HEK293T (cell line): Measurements from ENCODE around the gene VPS45.

ENCODE experiments used
- CTCF ChIA-PET: fragments of 350-600 bp; formaldehyde crosslinking; extraction: SDS; loops from one replicate; lab custom pipeline; 2021; ENCODE audit warnings: antibody characterized with exemption, inconsistent platforms; lab: Yijun Ruan, JAX
- POLR2A ChIA-PET: fragments of 350-600 bp; formaldehyde crosslinking; extraction: SDS; loops from one replicate; lab custom pipeline; 2020; ENCODE audit warnings: antibody characterized with exemption, inconsistent platforms; lab: Yijun Ruan, JAX
- DNase-seq: peaks from one replicate; pipeline ENCODE4 v3.0.0; 2012; ENCODE audit warnings: mixed read lengths; ENCODE audit errors: extremely low spot score
- ARNT ChIP-seq: fragments of 450-650 bp; IDR thresholded peaks from 2 replicates; pipeline ENCODE4 v1.6.1; 2017; ENCODE audit warnings: mild to moderate bottlenecking
- BHLHE40 ChIP-seq: fragments of 450-650 bp; IDR thresholded peaks from 2 replicates; pipeline ENCODE4 v1.6.1; 2016; ENCODE audit warnings: mild to moderate bottlenecking, moderate library complexity, borderline replicate concordance
- CTBP1 ChIP-seq: fragments of 450-650 bp; IDR thresholded peaks from 2 replicates; pipeline ENCODE4 v1.6.1; 2016; ENCODE audit warnings: borderline replicate concordance
- ELF4 ChIP-seq: fragments of 450-650 bp; IDR thresholded peaks from 2 replicates; pipeline ENCODE4 v1.6.1; 2017; ENCODE audit warnings: antibody characterized with exemption
- FOXA1 ChIP-seq: fragments of 450-650 bp; IDR thresholded peaks from 2 replicates; pipeline ENCODE4 v1.6.1; 2016; ENCODE audit warnings: mild to moderate bottlenecking
- FOXK2 ChIP-seq: fragments of 450-650 bp; IDR thresholded peaks from 2 replicates; pipeline ENCODE4 v1.6.1; 2016; ENCODE audit warnings: mild to moderate bottlenecking
- FOXM1 ChIP-seq: fragments of 450-650 bp; IDR thresholded peaks from 2 replicates; pipeline ENCODE4 v1.6.1; 2017; ENCODE audit warnings: mild to moderate bottlenecking, borderline replicate concordance
- HDGF ChIP-seq: fragments of 450-650 bp; IDR thresholded peaks from 2 replicates; pipeline ENCODE4 v1.6.1; 2017; ENCODE audit warnings: antibody characterized with exemption, borderline replicate concordance
- L3MBTL2 ChIP-seq: fragments of 450-650 bp; conservative IDR thresholded peaks from 2 replicates; pipeline ENCODE4 v1.6.1; 2016; ENCODE audit warnings: mild to moderate bottlenecking
- LEF1 ChIP-seq: fragments of 450-650 bp; IDR thresholded peaks from 2 replicates; pipeline ENCODE4 v1.6.1; 2017; ENCODE audit warnings: mild to moderate bottlenecking, borderline replicate concordance
- NFRKB ChIP-seq: fragments of 450-650 bp; IDR thresholded peaks from 2 replicates; pipeline ENCODE4 v1.6.1; 2016; ENCODE audit warnings: mild to moderate bottlenecking, moderate library complexity
- SP1 ChIP-seq: fragments of 450-650 bp; IDR thresholded peaks from 2 replicates; pipeline ENCODE4 v1.6.1; 2017
- SUZ12 ChIP-seq: fragments of 450-650 bp; IDR thresholded peaks from 2 replicates; pipeline ENCODE4 v1.6.1; 2016; ENCODE audit warnings: mild to moderate bottlenecking
- TARDBP ChIP-seq: fragments of 450-650 bp; IDR thresholded peaks from 2 replicates; pipeline ENCODE4 v1.6.1; 2016
- ZNF384 ChIP-seq: fragments of 450-650 bp; IDR thresholded peaks from 2 replicates; pipeline ENCODE4 v1.6.1; 2016
- TF ChIP-seq, protein P1 (sequence below): fragments of 450-650 bp; IDR thresholded peaks from 2 replicates; pipeline ENCODE4 v1.6.1; 2016

The VPS45 gene

DNA sequence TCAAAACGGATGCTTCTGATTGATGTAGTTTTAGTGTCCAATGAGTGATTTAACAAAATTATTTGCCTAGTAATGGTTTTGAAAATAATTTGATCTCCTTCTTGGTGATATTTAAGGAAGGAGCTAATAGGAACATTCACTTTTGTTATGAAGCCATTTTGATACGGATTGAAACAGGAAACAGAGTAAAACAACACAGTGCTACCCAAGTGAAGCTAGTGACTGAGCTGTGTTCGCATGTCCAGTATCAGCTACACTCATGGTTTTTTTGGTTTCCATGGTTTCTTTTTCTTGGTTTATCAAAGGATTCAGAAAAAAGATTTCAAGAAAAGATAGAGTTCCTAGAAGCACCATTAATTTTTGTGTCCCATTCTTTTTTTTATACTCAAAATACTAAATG lies 42.0 kb downstream of the VPS45 start:
- CTCF ChIA-PET, result no interaction called here

DNA sequence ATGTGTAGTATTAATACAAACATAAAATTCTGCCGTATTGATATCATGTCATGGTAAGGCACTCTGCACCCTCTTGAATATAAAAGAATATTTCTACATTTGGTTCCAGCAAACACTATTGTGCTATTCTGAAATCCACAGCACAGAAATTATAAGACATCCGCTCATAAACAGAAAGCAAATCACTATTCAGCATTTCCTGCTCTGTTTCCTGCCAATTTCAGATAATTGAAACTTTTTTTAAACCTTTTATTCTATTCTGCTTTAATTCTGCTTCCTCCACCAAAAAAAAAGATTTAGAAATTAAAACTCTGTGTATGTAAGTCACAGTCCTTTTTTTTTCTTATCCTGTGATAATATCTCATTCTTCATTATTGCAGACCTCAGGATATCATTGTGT lies 42.5 kb downstream of the VPS45 start:
- DNase-seq, result no peak
- CTCF ChIA-PET, result no interaction called here
- POLR2A ChIA-PET, result no interaction called here
- no peak for TF ChIP-seq BHLHE40
- TF ChIP-seq, protein P1, sequence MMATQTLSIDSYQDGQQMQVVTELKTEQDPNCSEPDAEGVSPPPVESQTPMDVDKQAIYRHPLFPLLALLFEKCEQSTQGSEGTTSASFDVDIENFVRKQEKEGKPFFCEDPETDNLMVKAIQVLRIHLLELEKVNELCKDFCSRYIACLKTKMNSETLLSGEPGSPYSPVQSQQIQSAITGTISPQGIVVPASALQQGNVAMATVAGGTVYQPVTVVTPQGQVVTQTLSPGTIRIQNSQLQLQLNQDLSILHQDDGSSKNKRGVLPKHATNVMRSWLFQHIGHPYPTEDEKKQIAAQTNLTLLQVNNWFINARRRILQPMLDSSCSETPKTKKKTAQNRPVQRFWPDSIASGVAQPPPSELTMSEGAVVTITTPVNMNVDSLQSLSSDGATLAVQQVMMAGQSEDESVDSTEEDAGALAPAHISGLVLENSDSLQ, result no peak
- no peak for TF ChIP-seq ELF4
- TF ChIP-seq SP1, result no peak
- TF ChIP-seq CTBP1, result no peak
- no peak for TF ChIP-seq LEF1
- no peak for TF ChIP-seq ZNF384
- no peak for TF ChIP-seq FOXM1
- no peak for TF ChIP-seq FOXK2
- no peak for TF ChIP-seq NFRKB
- TF ChIP-seq HDGF, result no peak
- TF ChIP-seq L3MBTL2, result no peak
- TF ChIP-seq TARDBP, result no peak
- no peak for TF ChIP-seq SUZ12
- no peak for TF ChIP-seq FOXA1
- TF ChIP-seq ARNT, result no peak

More for the DNA sequence above, 42.0 kb downstream of the VPS45 start:
- TF ChIP-seq, protein P1, result no peak
- TF ChIP-seq ZNF384 (no peak), NFRKB (no peak), LEF1 (no peak), TARDBP (no peak), ELF4 (no peak), FOXK2 (no peak), FOXM1 (no peak), ARNT (no peak), BHLHE40 (no peak), L3MBTL2 (no peak), HDGF (no peak), SP1 (no peak), FOXA1 (no peak), SUZ12 (no peak), CTBP1 (no peak)
- no peak for DNase-seq
- POLR2A ChIA-PET, result no interaction called here

DNA sequence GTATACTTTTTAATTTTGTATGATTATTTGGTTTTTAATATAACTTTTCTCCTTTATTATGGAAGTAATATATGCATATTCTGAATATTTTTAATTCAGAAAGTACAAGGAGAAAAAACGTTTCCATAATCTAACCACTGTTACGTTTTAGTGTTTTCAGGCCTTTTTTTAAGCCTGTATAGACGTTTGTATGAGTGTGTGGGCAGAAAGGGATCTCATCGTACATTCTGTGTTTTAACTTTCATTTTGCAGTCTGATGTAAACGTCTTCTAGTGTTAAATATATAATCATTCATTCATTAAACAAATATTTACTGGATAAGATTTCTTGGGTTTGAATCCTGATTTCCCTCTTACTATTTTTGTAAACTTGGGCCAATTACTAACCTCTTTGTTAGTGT lies 44.1 kb downstream of the VPS45 start:
- TF ChIP-seq L3MBTL2 (no peak), ZNF384 (no peak), LEF1 (no peak)

DNA sequence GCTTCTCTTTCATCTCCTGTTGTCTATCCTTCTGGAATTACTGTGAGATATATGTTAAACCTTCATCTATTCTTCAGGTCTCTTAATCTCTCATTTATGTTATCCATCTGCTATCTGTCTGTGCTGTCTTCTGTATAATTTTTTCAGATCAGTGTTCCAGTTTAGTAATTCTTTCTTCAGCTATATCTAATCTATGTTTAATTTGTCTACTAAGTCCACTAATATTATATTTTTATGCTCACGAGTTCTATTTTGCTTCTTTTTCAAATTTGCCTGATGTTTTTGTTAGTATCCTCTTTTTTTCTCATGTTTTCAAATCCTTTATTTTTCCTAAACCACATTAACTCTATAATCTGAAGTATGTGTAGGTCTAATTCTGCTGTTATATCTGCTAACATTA lies 47.5 kb downstream of the VPS45 start:
- CTCF ChIA-PET, result no interaction called here
- POLR2A ChIA-PET, result no interaction called here
- TF ChIP-seq, protein P1, result no peak
- TF ChIP-seq L3MBTL2 (no peak), SUZ12 (no peak), FOXM1 (no peak), ZNF384 (no peak), ELF4 (no peak), ARNT (no peak), TARDBP (no peak), BHLHE40 (no peak), CTBP1 (no peak), HDGF (no peak), LEF1 (no peak), FOXK2 (no peak), FOXA1 (no peak), NFRKB (no peak)
- no peak for DNase-seq

More for the DNA sequence above, 44.1 kb downstream of the VPS45 start:
- ChIA-PET POLR2A (no interaction called here), CTCF (no interaction called here)
- DNase-seq, result no peak

DNA sequence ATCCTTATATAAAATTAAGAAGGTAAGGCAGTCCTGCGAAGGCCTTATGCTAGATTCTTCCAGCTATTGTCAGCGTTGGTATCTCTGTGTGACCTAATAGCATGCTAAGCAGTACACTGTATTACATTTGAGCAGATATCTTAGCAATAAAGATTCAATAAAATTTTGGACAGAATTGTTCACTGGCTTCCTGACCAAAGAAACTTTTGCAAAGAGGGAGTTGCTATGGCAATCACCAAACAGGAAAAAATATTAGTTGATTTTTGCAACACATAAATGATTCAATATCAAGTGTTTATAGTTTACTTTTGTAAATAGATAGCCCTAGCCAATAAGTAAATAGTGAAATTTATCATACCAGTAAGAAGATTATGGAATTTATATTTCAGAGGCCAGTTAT lies 51.1 kb downstream of the VPS45 start:
- no peak for DNase-seq
- ChIA-PET CTCF (no interaction called here), POLR2A (no interaction called here)
- TF ChIP-seq SUZ12 (no peak), BHLHE40 (no peak), FOXM1 (no peak), TARDBP (no peak)

DNA sequence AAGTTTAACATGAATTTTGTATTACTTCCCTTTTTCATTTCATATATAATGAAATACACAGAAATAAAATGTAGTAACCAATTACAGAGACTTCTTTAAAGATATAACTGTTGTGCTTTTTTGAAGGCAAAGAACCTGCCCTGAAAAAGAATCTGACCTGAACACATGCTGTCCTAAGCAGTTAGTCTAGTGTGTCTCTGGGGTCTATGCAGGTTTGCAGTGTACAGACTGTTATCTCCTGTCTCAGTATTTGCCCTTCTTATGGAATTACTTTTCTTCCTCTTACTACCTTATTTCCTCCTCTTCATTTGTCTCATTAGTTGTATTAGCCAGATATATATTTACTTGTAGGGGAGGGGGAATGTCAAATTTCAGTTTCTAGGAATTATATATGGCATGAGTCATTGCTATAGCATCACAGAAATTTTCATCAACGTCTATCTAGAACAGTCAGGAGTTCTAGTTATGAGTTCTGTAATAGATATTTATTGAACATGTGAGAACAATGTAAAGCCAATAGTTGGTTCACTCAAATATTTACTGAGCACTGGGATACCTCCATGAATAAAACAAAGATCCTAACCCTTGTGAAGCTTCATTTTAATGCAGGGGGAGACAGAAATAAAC lies 53.8 kb downstream of the VPS45 start:
- TF ChIP-seq L3MBTL2 (no peak), FOXA1 (no peak), SP1 (no peak), LEF1 (no peak), TARDBP (no peak), BHLHE40 (no peak), NFRKB (no peak), ARNT (no peak), CTBP1 (no peak)
- TF ChIP-seq, protein P1, result no peak
- ChIA-PET CTCF (no interaction called here), POLR2A (no interaction called here)
- DNase-seq, result no peak
